SK-N-SH (cell line): Measurements from ENCODE around the gene SLC38A6. TPM values are rescaled to one million over a fixed set of nuclear protein-coding genes. Genes with fewer than 3 reads are reported as not detected.
"Not testable (repeated sequence)": the region's sequence is repeated elsewhere in the genome, so short reads cannot be mapped to it uniquely, and the experiment has no call there.

Experiments
- CTCF ChIA-PET: fragments of 300-600, 350-600 bp; formaldehyde crosslinking; extraction: SDS; loops from one replicate; lab custom pipeline; 2021; lab: Yijun Ruan, JAX
- POLR2A ChIA-PET: fragments of 350-600 bp; sonication (Branson Sonifier 250); formaldehyde crosslinking; extraction: SDS; loops from one replicate; lab custom pipeline; 2020; ENCODE audit warnings: antibody characterized with exemption, inconsistent platforms; lab: Yijun Ruan, JAX
- DNase-seq: peaks from one replicate; pipeline ENCODE4 v3.0.0; 2012
- H2AFZ ChIP-seq: fragments of 200-600 bp; sonication (generic); 2 replicates; pipeline ENCODE4 v1.8.1; 2016; ENCODE audit warnings: antibody characterized with exemption, mild to moderate bottlenecking, low read depth
- H3F3A ChIP-seq: fragments of 200-600 bp; sonication (generic); replicated peaks from 2 replicates; pipeline ENCODE3; 2016; ENCODE audit warnings: antibody characterized with exemption, mild to moderate bottlenecking; ENCODE audit not compliant: insufficient read depth
- H3K27ac ChIP-seq, 2 experiments: fragments of 200-500 bp in 1 of 2; fragments of 200-600 bp in 1 of 2; sonication (Bioruptor generic) in 1 of 2; sonication (generic), shearing (Covaris generic) in 1 of 2; 2 replicates each; pipeline versions ENCODE4 v1.5.1 to v1.6.1; 2014 to 2016; ENCODE audit warnings: low read depth in 2 of 2, inconsistent platforms in 1 of 2, low read length in 1 of 2, mild to moderate bottlenecking in 1 of 2, mixed read lengths in 1 of 2
- H3K27me3 ChIP-seq: fragments of 200-600 bp; sonication (generic), shearing (Covaris generic); 2 replicates; pipeline ENCODE4 v1.6.1; 2016; ENCODE audit warnings: mixed run types; ENCODE audit not compliant: insufficient read depth
- H3K36me3 ChIP-seq, 2 experiments: fragments of 200-500 bp in 1 of 2; fragments of 200-600 bp in 1 of 2; sonication (Bioruptor generic) in 1 of 2; sonication (generic) in 1 of 2; replicated peaks in 1 of 2; 2 replicates each; pipeline versions ENCODE3 to v1.5.1; 2014 to 2016; ENCODE audit warnings: low read length in 1 of 2, mild to moderate bottlenecking in 1 of 2; ENCODE audit not compliant: insufficient read depth in 2 of 2, control insufficient read depth in 1 of 2
- H3K4me1 ChIP-seq, 2 experiments: fragments of 200-500 bp in 1 of 2; fragments of 200-600 bp in 1 of 2; sonication (Bioruptor generic) in 1 of 2; sonication (generic), shearing (Covaris generic) in 1 of 2; 2 replicates each; pipeline versions ENCODE4 v1.5.1 to v1.6.1; 2014 to 2016; ENCODE audit warnings: low read depth in 1 of 2, low read length in 1 of 2, mixed run types in 1 of 2; ENCODE audit not compliant: insufficient read depth in 2 of 2, control insufficient read depth in 1 of 2
- H3K4me2 ChIP-seq: fragments of 200-600 bp; sonication (generic), shearing (Covaris generic); 2 replicates; pipeline ENCODE4 v1.6.1; 2017; ENCODE audit warnings: mixed run types
- H3K4me3 ChIP-seq, 2 experiments: fragments of 200-500 bp in 1 of 2; fragments of 200-600 bp in 1 of 2; sonication (Bioruptor generic) in 1 of 2; sonication (generic), shearing (Covaris generic) in 1 of 2; 2 replicates each; pipeline versions ENCODE4 v1.5.1 to v1.8.1; 2014 to 2016; ENCODE audit warnings: low read depth in 2 of 2, inconsistent platforms in 1 of 2, low read length in 1 of 2, mild to moderate bottlenecking in 1 of 2, mixed read lengths in 1 of 2, moderate library complexity in 1 of 2
- H3K79me2 ChIP-seq: fragments of 200-600 bp; sonication (generic); 2 replicates; pipeline ENCODE4 v1.8.1; 2017; ENCODE audit warnings: mild to moderate bottlenecking; ENCODE audit not compliant: insufficient read depth
- H3K9ac ChIP-seq: fragments of 200-600 bp; sonication (generic); 2 replicates; pipeline ENCODE4 v1.6.1; 2017; ENCODE audit warnings: mixed run types
- H3K9me2 ChIP-seq: fragments of 200-600 bp; sonication (generic); 2 replicates; pipeline ENCODE4 v1.6.1; 2017; ENCODE audit warnings: mixed run types
- H3K9me3 ChIP-seq: fragments of 200-600 bp; sonication (generic); 2 replicates; pipeline ENCODE4 v1.6.1; 2017; ENCODE audit warnings: mixed run types, mild to moderate bottlenecking, moderate library complexity
- H4K20me1 ChIP-seq: fragments of 200-600 bp; sonication (generic); 2 replicates; pipeline ENCODE4 v1.6.1; 2017; ENCODE audit warnings: mild to moderate bottlenecking, mixed run types; ENCODE audit not compliant: insufficient read depth
- FOSL2 ChIP-seq: IDR thresholded peaks from 2 replicates; pipeline ENCODE4 v1.4.0; 2012; ENCODE audit warnings: low read depth, mild to moderate bottlenecking, moderate library complexity, borderline replicate concordance
- GABPA ChIP-seq: IDR thresholded peaks from 2 replicates; pipeline ENCODE4 v1.4.0; 2012; ENCODE audit warnings: low read depth, mild to moderate bottlenecking
- IRF3 ChIP-seq: fragments of 150-350 bp; IDR thresholded peaks from 2 replicates; pipeline ENCODE4 v1.6.1; 2016; ENCODE audit warnings: mild to moderate bottlenecking, low read depth, low read length
- JUND ChIP-seq: IDR thresholded peaks from 2 replicates; pipeline ENCODE4 v1.4.0; 2012
- MEF2A ChIP-seq: IDR thresholded peaks from 2 replicates; pipeline ENCODE4 v1.4.0; 2012; ENCODE audit warnings: low read depth, borderline replicate concordance
- MXI1 ChIP-seq: IDR thresholded peaks from 2 replicates; pipeline ENCODE4 v1.6.1; 2012; ENCODE audit warnings: mild to moderate bottlenecking, low read depth, low read length, improper control_type of control experiment
- NRF1 ChIP-seq: IDR thresholded peaks from 2 replicates; pipeline ENCODE4 v1.6.1; 2012; ENCODE audit warnings: low read depth, mild to moderate bottlenecking, low read length
- RCOR1 ChIP-seq: fragments of 150-350 bp; IDR thresholded peaks from 2 replicates; pipeline ENCODE4 v1.6.1; 2017; ENCODE audit warnings: antibody characterized with exemption, low read length
- SIN3A ChIP-seq: IDR thresholded peaks from 2 replicates; pipeline ENCODE4 v1.6.1; 2012; ENCODE audit warnings: low read depth, mild to moderate bottlenecking, low read length, moderate library complexity, borderline replicate concordance
- SMC3 ChIP-seq: IDR thresholded peaks from 2 replicates; pipeline ENCODE4 v1.6.1; 2012; ENCODE audit warnings: low read depth, low read length, improper control_type of control experiment
- TCF12 ChIP-seq: IDR thresholded peaks from 2 replicates; pipeline ENCODE4 v1.4.0; 2012
- YY1 ChIP-seq: IDR thresholded peaks from 2 replicates; pipeline ENCODE4 v1.4.0; 2012; ENCODE audit warnings: low read depth, mild to moderate bottlenecking
- ZBTB33 ChIP-seq: IDR thresholded peaks from 2 replicates; pipeline ENCODE4 v1.4.0; 2012; ENCODE audit warnings: low read depth, borderline replicate concordance
- WGBS: methylation state at CpG from one replicate; pipeline ENCODE4 v1.1.6; 2017; ENCODE audit warnings: low lambda C conversion rate; 5-methylcytosine and 5-hydroxymethylcytosine counted together
- polyA plus RNA-seq, 3 experiments: library from polyadenylated mRNA; depleted of rRNA; stranded (reverse); fragments of >200 nt; gene quantifications; 2 replicates each; pipeline ENCODE4 v1.2.3, GENCODE V29; 2012

The SLC38A6 gene
- polyA plus RNA-seq, 1 of the 3 experiments (the other 2 are of a cell fraction) = 10.4 TPM

- WGBS = 92% methylated on average over 2 of the region's 2 CpGs
- Histone ChIP-seq H3K79me2 (no peaks in the 10 kb centered on the region), H3K4me2 (no peak overlapping the region), H3K36me3 (peaks cover 0 to 9% of the 10 kb centered on the region in 2 experiments), H3F3A (peaks cover 3% of the 10 kb centered on the region), H3K4me1 (no peaks in the 10 kb centered on the region), H4K20me1 (no peaks in the 10 kb centered on the region), H3K27ac (no peak overlapping the region)
- ChIA-PET POLR2A (no interaction called here), CTCF (no interaction called here)
- no peak for DNase-seq
- TF ChIP-seq SMC3 = no peak
- TF ChIP-seq RCOR1 = no peak
- no peak for TF ChIP-seq YY1
- TF ChIP-seq, all 33 proteins: peak for 0
- no peak overlapping the region for H2AFZ ChIP-seq
- no peaks in the 10 kb centered on the region for H3K27me3 ChIP-seq
- no peaks in the 10 kb centered on the region for H3K9me2 ChIP-seq
- H3K4me3 ChIP-seq = no peak overlapping the region
- no peak overlapping the region for H3K9ac ChIP-seq
- peaks cover 7% of the 10 kb centered on the region; the same call in 1 of the 2 replicates for H3K9me3 ChIP-seq
These were observed 108.2 kb downstream of the SLC38A6 start for GRCh38 chr14:61089126-61089750.

GRCh38 chr14:61090432-61091216 lies 109.6 kb downstream of the SLC38A6 start:
- CTCF ChIA-PET = no interaction called here
- Histone ChIP-seq H3K4me2 (no peak overlapping the region), H3K36me3 (peaks cover 0 to 4% of the 10 kb centered on the region in 2 experiments), H3K9me3 (peaks cover 4% of the 10 kb centered on the region; the same call in 1 of the 2 replicates), H3K79me2 (no peaks in the 10 kb centered on the region), H2AFZ (no peak overlapping the region), H4K20me1 (no peaks in the 10 kb centered on the region), H3K27ac (no peak overlapping the region), H3K9me2 (no peaks in the 10 kb centered on the region), H3K27me3 (no peaks in the 10 kb centered on the region), H3K4me1 (no peaks in the 10 kb centered on the region), H3K4me3 (no peak overlapping the region), H3F3A (peaks cover 3% of the 10 kb centered on the region), H3K9ac (no peak overlapping the region)
- 95% methylated on average over 7 of the region's 7 CpGs for WGBS
- POLR2A ChIA-PET = no interaction called here
- DNase-seq = no peak
- TF ChIP-seq IRF3 = no peak

- Histone ChIP-seq H4K20me1 (no peaks in the 10 kb centered on the region), H3K9ac (no peak overlapping the region), H3K36me3 (no peaks in the 10 kb centered on the region), H3K9me3 (no peaks in the 10 kb centered on the region), H3K4me1 (no peaks in the 10 kb centered on the region), H3K27me3 (no peaks in the 10 kb centered on the region), H3K27ac (no peak overlapping the region), H2AFZ (no peak overlapping the region), H3K79me2 (no peaks in the 10 kb centered on the region), H3K9me2 (no peaks in the 10 kb centered on the region), H3F3A (no peaks in the 10 kb centered on the region), H3K4me2 (no peak overlapping the region), H3K4me3 (no peak overlapping the region)
- ChIA-PET CTCF (no interaction called here), POLR2A (no interaction called here)
- no peak for DNase-seq
- TF ChIP-seq MEF2A (no peak), FOSL2 (no peak), MXI1 (no peak), GABPA (no peak), ZBTB33 (no peak), NRF1 (no peak), JUND (no peak), TCF12 (no peak), SIN3A (no peak)
- WGBS = 79% methylated on average over 2 of the region's 2 CpGs
These were observed 110.7 kb downstream of the SLC38A6 start for GRCh38 chr14:61091657-61092273.

- H3K27ac ChIP-seq, POLR2A ChIA-PET: not testable (repeated sequence)
These were observed 117.1 kb downstream of the SLC38A6 start for GRCh38 chr14:61098096-61098495.

More at GRCh38 chr14:61098096-61098495, 117.1 kb downstream of the SLC38A6 start:
- H3K79me2 ChIP-seq, H3K4me3 ChIP-seq, H3K27me3 ChIP-seq, H4K20me1 ChIP-seq, H3K36me3 ChIP-seq, H3K4me2 ChIP-seq, H3K9me2 ChIP-seq, H3K9me3 ChIP-seq, CTCF ChIA-PET, H2AFZ ChIP-seq, DNase-seq, H3K9ac ChIP-seq: not testable (repeated sequence)
- Histone ChIP-seq H3K4me1 (peaks cover 0 to 17% of the 10 kb centered on the region in 2 experiments; a peak in 3 of 4 replicates), H3F3A (peaks cover 12% of the 10 kb centered on the region)
- 75% methylated on average over 8 of the region's 15 CpGs for WGBS
